CD4-positive, alpha-beta T cell (primary cell): ENCODE results near the gene ANKRD17. TPM values are rescaled to one million over a fixed set of nuclear protein-coding genes. Genes with fewer than 3 reads are reported as not detected.

Source experiments
- ATAC-seq: fragments of 200-7000 bp; cut with Tn5 transposase; one replicate; pipeline ENCODE4 v1.10.0; 2022; ENCODE audit warnings: mild to moderate bottlenecking; ENCODE audit not compliant: poor library complexity
- CTCF ChIA-PET: fragments of 350-600 bp; sonication (Branson Sonifier 250); formaldehyde crosslinking; loops from one replicate; lab custom pipeline; 2021; ENCODE audit warnings: antibody characterized with exemption, inconsistent platforms; lab: Charles Lee
- POLR2A ChIA-PET: fragments of 350-600 bp; sonication (Branson Sonifier 250); formaldehyde crosslinking; loops from one replicate; lab custom pipeline; 2021; ENCODE audit warnings: antibody characterized with exemption, inconsistent platforms; lab: Charles Lee
- DNase-seq, 14 experiments: peaks; one replicate each; pipeline ENCODE4 v3.0.0-alpha.2; 2013 to 2020; ENCODE audit warnings: mixed read lengths in 2 of 14
- H3K27ac ChIP-seq, 2 donors: one replicate each; pipeline versions ENCODE4 v1.5.1 to v1.7.0; 2013; ENCODE audit warnings: low read length in 2 of 2, low read depth in 1 of 2, mild to moderate bottlenecking in 1 of 2
- H3K27me3 ChIP-seq, 2 experiments: 1 replicate in 1 of 2; 2 replicates in 1 of 2; pipeline versions ENCODE4 v1.6.1 to v1.7.0; 2013; ENCODE audit warnings: low read length in 2 of 2, control low read depth in 1 of 2, mild to moderate bottlenecking in 1 of 2, moderate library complexity in 1 of 2; ENCODE audit not compliant: insufficient read depth in 2 of 2, control insufficient read depth in 1 of 2
- H3K36me3 ChIP-seq: one replicate; pipeline ENCODE4 v1.6.1; 2013; ENCODE audit warnings: low read length, control low read depth; ENCODE audit not compliant: insufficient read depth
- H3K4me1 ChIP-seq: one replicate; pipeline ENCODE4 v1.6.1; 2013; ENCODE audit warnings: low read length, control low read depth; ENCODE audit not compliant: insufficient read depth
- H3K4me3 ChIP-seq: one replicate; pipeline ENCODE4 v1.5.1; 2013; ENCODE audit warnings: mild to moderate bottlenecking, low read length, moderate library complexity
- H3K9me3 ChIP-seq, 2 experiments: 1 replicate in 1 of 2; 2 replicates in 1 of 2; pipeline versions ENCODE4 v1.6.1 to v1.7.0; 2013; ENCODE audit warnings: low read length in 2 of 2, mild to moderate bottlenecking in 2 of 2, control low read depth in 1 of 2, moderate library complexity in 1 of 2; ENCODE audit not compliant: control insufficient read depth in 1 of 2, insufficient read depth in 1 of 2
- H3K27ac Mint-ChIP-seq: one replicate; pipeline ENCODE4 v1.8.0; 2020; ENCODE audit warnings: mixed read lengths
- H3K27me3 Mint-ChIP-seq: one replicate; pipeline ENCODE4 v1.8.0; 2021; ENCODE audit warnings: mixed read lengths
- H3K36me3 Mint-ChIP-seq: one replicate; pipeline ENCODE4 v1.8.0; 2021; ENCODE audit warnings: low read depth, mixed read lengths
- H3K4me1 Mint-ChIP-seq: one replicate; pipeline ENCODE4 v1.8.0; 2021; ENCODE audit warnings: low read depth, mixed read lengths
- H3K4me3 Mint-ChIP-seq: one replicate; pipeline ENCODE4 v1.8.0; 2020; ENCODE audit warnings: mild to moderate bottlenecking, mixed read lengths
- H3K9me3 Mint-ChIP-seq: one replicate; pipeline ENCODE4 v1.8.0; 2020; ENCODE audit warnings: mixed read lengths
- intact Hi-C, 2 experiments: fragments of 100-400 bp; cut with DNase I in 1 of 2; cut with micrococcal nuclease in 1 of 2; formaldehyde crosslinking; loops; one replicate each; pipeline versions ENCODE4 v1.15.1 to v1.9.0; 2023 to 2025; cut with DNase I, micrococcal nuclease
- total RNA-seq, 174 experiments: library from RNA in 2 of 174; stranded (reverse) in 2 of 174; gene quantifications; one replicate each; pipeline ENCODE4 v1.2.3 and lab custom pipeline; 2021 to 2026
- TF ChIP-seq, protein P1 (sequence below): fragments of 200-600 bp; IDR thresholded peaks from one replicate; pipeline ENCODE4 v1.8.0; 2022; ENCODE audit warnings: antibody characterized with exemption, mild to moderate bottlenecking

Gene ANKRD17
- total RNA-seq, 2 experiments from 2014 or later, result 31.9 to 34.1 TPM

DNA sequence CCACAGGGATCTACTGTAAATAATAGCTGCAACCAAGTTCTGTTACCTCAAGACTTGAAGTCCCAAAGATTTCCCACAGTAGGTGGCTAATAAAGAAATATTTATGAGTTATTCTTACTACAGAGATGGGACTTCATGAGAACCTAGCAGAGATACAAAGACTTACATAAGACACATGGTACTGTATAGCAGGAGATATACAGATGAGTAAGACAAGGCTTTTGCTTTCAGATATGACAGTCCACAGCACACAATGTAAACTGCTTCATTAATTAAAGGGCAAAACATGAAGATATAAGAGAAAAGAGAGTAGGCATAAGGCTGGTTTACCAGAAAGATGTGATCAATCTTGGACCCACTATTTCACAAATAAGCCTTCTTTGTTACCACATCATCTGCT is 6.6 kb downstream of the ANKRD17 start:
- H3K9me3 Mint-ChIP-seq, result no peaks in the 10 kb centered on the region
- no peak overlapping the region for H3K27ac Mint-ChIP-seq
- intact Hi-C loops, result no loop called here

DNA sequence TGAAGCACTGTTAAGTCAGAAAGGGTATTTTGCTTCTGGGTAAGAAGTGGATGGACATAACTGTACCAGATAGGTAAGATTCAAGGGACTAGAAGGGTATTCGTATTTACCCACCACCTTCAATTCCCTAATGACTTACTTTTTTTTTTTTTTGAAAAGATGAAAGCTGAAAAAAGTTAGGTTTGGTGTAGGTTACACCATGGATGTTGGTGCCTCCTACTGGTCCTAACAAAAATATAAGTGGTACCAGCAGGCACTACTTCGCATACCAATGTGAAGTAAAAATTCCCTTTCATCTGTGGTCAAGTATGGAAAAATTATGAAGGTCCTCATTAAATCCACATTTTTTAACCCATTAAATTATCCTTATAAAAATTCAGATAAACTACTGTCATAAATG is 7.2 kb downstream of the ANKRD17 start:
- Histone ChIP-seq H3K36me3 (peaks cover 4% of the 10 kb centered on the region), H3K4me1 (peaks cover 11% of the 10 kb centered on the region), H3K4me3 (no peak overlapping the region), H3K27ac (no peak overlapping the region), H3K9me3 (no peaks in the 10 kb centered on the region), H3K27me3 (no peaks in the 10 kb centered on the region)
- ATAC-seq, result no peak
- H3K27me3 Mint-ChIP-seq, result no peaks in the 10 kb centered on the region
- POLR2A ChIA-PET, result interaction anchor here (0.6 to 2.1 kb wide), 3 partner anchors 8 to 202 kb away, joined by 3 to 8 read pairs (median 3); partner anchors contain the start of gene ANKRD17
- H3K27ac Mint-ChIP-seq, result no peak overlapping the region
- peak in 1 of 14 experiments; percentile 29 for DNase-seq
- intact Hi-C loops, result no loop called here
- peaks cover 82% of the 10 kb centered on the region for H3K4me1 Mint-ChIP-seq
- no peaks in the 10 kb centered on the region for H3K9me3 Mint-ChIP-seq
- CTCF ChIA-PET, result interaction anchor here (1.1 kb wide), 1 partner anchor 123 kb away, joined by 4 read pairs; no protein-coding TSS in a partner anchor
- peaks cover 55% of the 10 kb centered on the region for H3K36me3 Mint-ChIP-seq
- TF ChIP-seq, protein P1, sequence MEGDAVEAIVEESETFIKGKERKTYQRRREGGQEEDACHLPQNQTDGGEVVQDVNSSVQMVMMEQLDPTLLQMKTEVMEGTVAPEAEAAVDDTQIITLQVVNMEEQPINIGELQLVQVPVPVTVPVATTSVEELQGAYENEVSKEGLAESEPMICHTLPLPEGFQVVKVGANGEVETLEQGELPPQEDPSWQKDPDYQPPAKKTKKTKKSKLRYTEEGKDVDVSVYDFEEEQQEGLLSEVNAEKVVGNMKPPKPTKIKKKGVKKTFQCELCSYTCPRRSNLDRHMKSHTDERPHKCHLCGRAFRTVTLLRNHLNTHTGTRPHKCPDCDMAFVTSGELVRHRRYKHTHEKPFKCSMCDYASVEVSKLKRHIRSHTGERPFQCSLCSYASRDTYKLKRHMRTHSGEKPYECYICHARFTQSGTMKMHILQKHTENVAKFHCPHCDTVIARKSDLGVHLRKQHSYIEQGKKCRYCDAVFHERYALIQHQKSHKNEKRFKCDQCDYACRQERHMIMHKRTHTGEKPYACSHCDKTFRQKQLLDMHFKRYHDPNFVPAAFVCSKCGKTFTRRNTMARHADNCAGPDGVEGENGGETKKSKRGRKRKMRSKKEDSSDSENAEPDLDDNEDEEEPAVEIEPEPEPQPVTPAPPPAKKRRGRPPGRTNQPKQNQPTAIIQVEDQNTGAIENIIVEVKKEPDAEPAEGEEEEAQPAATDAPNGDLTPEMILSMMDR, result no peak
- no peak overlapping the region for H3K4me3 Mint-ChIP-seq

More for the DNA sequence above, 6.6 kb downstream of the ANKRD17 start:
- Mint-ChIP-seq H3K4me3 (peak overlapping the region; percentile 43), H3K36me3 (peaks cover 60% of the 10 kb centered on the region), H3K4me1 (peaks cover 83% of the 10 kb centered on the region), H3K27me3 (no peaks in the 10 kb centered on the region)
- peaks cover 4% of the 10 kb centered on the region for H3K36me3 ChIP-seq
- DNase-seq, result no peak
- H3K4me3 ChIP-seq, result no peak overlapping the region
- ChIA-PET POLR2A (no interaction called here), CTCF (interaction anchor here (0.5 to 1.1 kb wide), 2 partner anchors 97 to 124 kb away, joined by 3 to 4 read pairs; no protein-coding TSS in a partner anchor)
- no peaks in the 10 kb centered on the region for H3K9me3 ChIP-seq
- TF ChIP-seq, protein P1, result no peak
- H3K27me3 ChIP-seq, result no peaks in the 10 kb centered on the region
- no peak for ATAC-seq
- H3K4me1 ChIP-seq, result peaks cover 11% of the 10 kb centered on the region
- H3K27ac ChIP-seq, result no peak overlapping the region

DNA sequence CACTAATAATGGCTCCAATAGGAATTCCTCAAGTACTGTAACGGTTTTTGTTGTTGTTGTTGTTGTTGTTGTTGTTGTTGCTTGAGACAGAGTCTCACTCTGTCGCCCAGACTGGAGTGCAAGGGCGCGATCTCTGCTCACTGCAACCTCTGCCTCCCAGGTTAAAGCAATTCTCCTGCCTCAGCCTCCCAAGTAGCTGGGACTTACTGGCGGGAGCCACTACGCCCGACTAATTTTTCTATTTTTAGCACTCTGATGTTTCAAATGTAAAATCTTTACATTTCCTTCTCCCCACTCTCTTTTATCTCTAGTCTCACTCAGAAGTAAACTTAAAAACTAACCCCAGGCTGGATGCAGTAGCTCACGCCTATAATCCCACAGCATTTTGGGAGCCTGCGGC is 8.0 kb downstream of the ANKRD17 start:
- H3K9me3 ChIP-seq, result no peaks in the 10 kb centered on the region
- H3K4me3 Mint-ChIP-seq, result no peak overlapping the region
- peaks cover 82% of the 10 kb centered on the region for H3K4me1 Mint-ChIP-seq
- ChIA-PET POLR2A (interaction anchor here (0.6 to 2.1 kb wide), 3 partner anchors 9 to 201 kb away, joined by 3 to 8 read pairs (median 3); partner anchors contain the start of gene ANKRD17), CTCF (interaction anchor here (1.1 kb wide), 1 partner anchor 123 kb away, joined by 4 read pairs; no protein-coding TSS in a partner anchor)
- peaks cover 6% of the 10 kb centered on the region for H3K4me1 ChIP-seq
- no peak for ATAC-seq
- H3K27ac Mint-ChIP-seq, result peak overlapping the region; percentile 60
- H3K27ac ChIP-seq, result no peak overlapping the region
- TF ChIP-seq, protein P1, result no peak
- no peaks in the 10 kb centered on the region for H3K27me3 Mint-ChIP-seq
- H3K36me3 Mint-ChIP-seq, result peaks cover 54% of the 10 kb centered on the region
- peaks cover 4% of the 10 kb centered on the region for H3K36me3 ChIP-seq
- intact Hi-C loops, result no loop called here
- no peaks in the 10 kb centered on the region for H3K9me3 Mint-ChIP-seq
- DNase-seq, result no peak
- H3K4me3 ChIP-seq, result no peak overlapping the region
- H3K27me3 ChIP-seq, result no peaks in the 10 kb centered on the region
